AG09319 (cell line): ENCODE results near the gene MED15.
"Not testable (repeated sequence)": the region's sequence is repeated elsewhere in the genome, so short reads cannot be mapped to it uniquely, and the experiment has no call there.

Source experiments
- DNase-seq: peaks from one replicate; pipeline ENCODE4 v3.0.0-alpha.2; 2010; ENCODE audit warnings: low read depth; ENCODE audit errors: extremely low read depth
- TF ChIP-seq, protein P1 (sequence below): IDR thresholded peaks from 2 replicates; pipeline ENCODE4 v1.5.1; 2011; ENCODE audit warnings: low read depth, mild to moderate bottlenecking, inconsistent platforms, low read length, moderate library complexity

The MED15 gene

DNA sequence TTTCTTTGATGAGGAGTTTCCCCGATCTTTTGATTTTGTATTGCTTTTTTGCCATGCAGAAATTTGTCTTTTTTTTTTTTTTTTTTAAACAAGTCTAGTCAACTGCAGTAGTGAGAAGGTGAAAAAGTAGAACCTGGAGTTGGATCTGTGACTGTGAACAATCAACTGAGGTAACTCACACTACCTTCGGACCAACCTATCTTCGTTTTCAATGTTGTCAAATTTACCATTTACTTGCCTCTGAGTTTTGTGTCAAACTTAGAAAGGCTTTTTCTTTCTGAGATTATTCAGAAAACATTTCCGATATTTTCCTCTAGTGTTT is 32.3 kb upstream of the MED15 start:
- TF ChIP-seq, protein P1, sequence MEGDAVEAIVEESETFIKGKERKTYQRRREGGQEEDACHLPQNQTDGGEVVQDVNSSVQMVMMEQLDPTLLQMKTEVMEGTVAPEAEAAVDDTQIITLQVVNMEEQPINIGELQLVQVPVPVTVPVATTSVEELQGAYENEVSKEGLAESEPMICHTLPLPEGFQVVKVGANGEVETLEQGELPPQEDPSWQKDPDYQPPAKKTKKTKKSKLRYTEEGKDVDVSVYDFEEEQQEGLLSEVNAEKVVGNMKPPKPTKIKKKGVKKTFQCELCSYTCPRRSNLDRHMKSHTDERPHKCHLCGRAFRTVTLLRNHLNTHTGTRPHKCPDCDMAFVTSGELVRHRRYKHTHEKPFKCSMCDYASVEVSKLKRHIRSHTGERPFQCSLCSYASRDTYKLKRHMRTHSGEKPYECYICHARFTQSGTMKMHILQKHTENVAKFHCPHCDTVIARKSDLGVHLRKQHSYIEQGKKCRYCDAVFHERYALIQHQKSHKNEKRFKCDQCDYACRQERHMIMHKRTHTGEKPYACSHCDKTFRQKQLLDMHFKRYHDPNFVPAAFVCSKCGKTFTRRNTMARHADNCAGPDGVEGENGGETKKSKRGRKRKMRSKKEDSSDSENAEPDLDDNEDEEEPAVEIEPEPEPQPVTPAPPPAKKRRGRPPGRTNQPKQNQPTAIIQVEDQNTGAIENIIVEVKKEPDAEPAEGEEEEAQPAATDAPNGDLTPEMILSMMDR: no peak
- DNase-seq: no peak

DNA sequence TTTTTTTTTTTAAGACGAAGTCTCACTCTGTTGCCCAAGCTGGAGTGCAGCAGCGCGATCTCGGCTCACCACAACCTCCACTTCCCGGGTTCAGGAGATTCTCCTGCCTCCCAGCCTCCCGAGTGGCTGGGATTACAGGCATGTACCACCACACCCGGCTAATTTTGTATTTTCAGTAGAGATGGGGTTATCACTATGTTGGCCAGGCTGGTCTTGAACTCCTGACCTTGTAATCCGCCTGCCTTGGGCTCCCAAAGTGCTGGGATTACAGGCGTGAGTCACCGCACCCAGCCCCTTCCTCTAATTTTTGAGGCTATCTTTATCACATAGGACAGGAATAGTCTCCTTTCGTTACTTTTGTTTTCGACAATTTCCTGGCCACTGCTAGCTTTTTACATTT is 31.8 kb upstream of the MED15 start:
- DNase-seq: not testable (repeated sequence)

DNA sequence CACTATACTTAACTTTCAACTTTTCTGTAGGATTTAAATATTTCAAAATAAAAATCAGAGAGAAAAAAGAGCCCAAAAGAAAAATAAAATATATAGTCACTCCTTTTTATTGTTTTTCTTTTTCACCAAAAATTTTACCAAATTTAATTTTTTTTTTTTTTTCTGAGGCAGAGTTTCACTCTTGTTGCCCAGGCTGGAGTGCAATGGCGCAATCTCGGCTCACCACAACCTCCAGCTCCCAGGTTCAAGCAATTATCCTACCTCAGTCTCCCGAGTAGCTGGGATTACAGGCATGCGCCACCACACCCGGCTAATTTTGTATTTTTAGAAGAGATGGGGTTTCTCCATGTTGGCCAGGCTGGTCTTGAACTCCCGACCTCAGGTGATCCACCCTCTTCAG is 29.4 kb upstream of the MED15 start:
- not testable (repeated sequence) for DNase-seq

DNA sequence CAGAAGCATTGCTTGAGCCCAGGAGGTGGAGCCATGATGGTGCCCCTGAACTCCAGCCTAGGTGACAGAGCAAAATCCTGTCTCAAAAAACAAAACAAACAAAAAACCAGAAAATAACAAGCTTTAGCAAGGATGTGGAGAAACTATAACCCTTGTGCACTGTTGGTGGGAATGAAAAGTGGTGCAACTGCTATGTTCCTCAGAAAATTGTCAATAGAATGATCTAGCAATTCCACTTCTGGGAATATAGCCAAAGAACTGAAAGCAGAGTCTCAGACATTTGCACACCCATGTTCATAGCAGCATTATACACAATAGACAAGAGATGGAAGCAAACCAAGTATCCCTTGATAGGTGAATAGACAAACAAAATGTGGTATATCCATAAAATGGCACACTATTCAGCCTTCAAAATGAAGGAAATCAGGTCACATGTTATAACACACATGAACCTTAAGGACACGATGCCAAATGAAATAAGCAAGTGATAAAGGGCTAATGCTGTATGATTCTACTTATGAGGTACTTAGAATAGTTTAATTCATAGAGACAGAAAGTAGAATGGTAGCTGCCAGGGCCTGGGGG is 27.7 kb upstream of the MED15 start:
- DNase-seq: no peak
- TF ChIP-seq, protein P1: no peak

DNA sequence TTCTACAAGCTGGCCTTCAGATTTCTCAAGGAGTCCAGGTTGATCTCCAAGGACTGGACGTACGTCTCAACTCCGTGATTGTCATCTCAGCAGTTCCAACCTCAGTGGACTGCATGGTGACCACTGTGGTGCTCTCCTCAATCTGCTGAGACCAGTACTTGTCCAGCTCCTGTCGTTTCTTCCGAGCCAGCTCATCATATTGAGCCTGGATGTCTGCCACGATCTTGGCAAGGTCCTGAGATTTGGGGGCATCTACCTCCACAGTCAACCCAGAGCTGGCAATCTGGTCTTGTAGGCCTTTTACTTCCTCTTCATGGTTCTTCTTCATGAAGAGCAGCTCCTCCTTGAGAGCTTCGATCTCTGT is 24.3 kb upstream of the MED15 start:
- DNase-seq: not testable (repeated sequence)

DNA sequence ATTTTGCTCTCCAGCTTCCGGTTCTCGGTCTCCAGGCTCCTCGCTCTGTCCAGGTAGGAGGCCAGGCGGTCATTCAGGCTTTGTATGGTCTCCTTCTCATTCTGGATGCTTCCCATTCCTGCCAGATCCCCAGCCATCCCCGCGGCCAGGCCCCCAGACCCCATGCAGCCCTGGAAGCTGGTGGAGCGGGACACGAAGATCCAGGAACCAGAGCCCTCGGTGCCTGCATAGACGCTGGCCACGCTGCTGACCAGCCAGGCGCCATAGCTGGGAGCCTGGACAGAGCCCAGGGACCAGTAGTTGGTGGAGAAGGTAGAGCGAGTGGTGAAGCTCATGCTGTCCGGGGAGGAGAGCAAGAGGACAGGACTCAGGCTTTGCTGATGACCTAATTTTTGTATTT is 23.6 kb upstream of the MED15 start:
- TF ChIP-seq, protein P1: no peak
- no peak for DNase-seq

DNA sequence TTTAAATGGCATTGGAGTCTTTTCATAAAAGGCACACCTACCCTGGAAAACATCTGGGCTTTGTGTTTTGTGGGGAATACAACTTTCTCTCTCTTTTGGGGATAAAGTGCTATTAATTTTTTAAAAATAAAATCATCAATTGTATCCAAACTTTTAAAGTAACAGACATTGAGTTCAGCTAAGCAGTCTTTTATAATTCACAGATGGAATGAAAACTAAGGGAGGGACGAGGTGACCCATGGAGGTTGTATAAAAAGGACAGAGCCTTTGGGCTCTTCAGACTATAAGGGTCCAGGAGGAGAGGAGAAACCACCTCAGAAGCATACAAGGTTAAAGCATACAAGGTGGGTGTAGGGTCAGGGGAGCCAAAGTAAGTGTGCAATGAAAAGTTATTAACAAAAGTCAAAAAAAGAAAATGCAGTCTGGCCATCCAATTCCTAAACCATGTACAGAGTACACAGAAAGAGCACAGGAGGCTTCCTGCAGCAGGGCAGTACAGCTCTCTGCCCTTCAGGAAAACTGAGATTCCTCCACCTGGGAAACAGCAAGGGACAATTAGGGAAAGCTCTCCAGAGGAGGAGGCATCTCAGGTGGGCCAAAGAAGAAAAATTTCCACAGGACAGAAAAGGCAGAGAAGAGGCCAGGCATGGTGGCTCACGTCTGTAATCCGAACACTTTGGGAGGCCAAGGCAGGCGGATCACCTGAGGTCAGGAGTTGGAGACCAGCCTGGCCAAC is 22.3 kb upstream of the MED15 start:
- TF ChIP-seq, protein P1: no peak
- DNase-seq: no peak

DNA sequence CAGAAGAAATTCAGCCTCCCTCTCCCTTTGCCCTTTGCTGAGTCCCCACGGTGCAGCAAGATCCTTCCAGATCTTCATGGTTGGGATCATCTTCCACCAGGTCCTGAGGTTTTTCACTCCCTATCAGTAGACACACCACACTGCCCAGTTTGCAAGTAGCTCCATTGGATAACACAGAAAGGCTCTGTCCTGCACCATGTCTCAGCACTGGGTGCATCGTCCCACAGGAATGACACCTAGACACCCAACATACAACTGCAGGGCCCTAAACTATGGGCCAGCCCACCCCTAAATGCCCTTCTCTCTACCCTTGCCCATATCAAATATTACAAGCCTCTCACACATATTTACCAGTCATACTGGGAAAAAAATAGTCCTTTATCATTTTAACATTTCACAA is 21.2 kb upstream of the MED15 start:
- no peak for DNase-seq
- TF ChIP-seq, protein P1: no peak

DNA sequence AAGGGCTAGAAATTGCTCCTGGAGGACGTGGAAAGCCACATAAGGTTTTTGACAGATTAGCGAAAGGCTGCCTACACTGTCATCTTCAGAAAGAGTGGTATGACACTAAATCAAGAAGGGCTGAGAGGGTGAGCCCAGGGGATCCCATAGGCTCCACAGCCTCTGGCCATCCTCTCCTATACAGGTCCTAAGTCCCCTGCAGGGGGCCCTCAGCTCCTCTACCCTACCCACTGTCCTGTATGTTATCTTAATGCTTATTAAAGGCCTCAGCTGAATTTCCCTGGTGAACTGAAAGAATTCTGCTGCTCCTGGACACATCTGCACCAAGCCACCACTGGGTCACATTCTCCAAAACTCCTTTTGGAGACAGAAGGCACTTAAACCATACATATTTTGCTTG is 19.7 kb upstream of the MED15 start:
- TF ChIP-seq, protein P1: no peak
- no peak for DNase-seq
